Measurements from ENCODE around the gene CEMIP. TPM values are rescaled to one million over a fixed set of nuclear protein-coding genes. Genes with fewer than 3 reads are reported as not detected.

CEMIP gene
- total RNA-seq, 1 donor from 2014 or later, result not detected

DNA sequence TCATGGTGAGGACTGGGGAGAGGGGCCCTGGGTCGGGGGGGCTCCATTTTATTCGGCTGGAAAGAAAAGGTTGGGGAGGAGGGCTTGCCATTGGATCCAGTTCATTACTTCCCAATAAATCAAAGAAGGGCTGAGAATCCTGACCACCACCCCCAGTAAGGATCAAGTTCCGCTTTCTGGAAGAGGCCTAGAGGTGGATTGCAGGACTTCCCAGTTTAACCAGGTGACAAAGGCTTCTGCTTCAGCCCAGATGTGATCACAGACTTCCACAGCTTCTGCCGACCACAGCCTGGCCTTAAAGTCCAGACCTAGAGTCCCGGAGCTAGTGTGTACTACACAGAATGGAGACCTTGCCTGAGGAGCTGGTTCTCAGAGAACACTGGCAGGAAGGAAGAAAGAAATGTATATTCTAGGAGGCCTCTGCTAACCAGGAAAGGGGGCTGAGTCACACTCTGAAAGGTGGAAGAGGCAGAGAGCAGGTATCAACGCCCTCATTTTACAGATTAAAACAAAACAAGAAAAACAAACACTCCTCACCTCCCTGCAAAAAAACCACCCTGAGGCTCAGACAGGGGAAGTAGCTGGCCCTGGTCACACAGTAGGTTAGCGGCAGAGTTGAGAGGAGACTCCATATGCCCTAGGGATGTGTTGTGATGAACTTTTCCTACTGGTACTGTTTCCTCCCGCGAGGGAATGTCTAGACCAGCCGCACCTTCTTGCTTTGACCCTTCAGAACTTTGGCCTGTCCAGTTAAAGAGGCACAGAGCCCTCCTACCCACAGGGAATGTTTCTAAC lies 1.1 kb upstream of the CEMIP start:
- Histone ChIP-seq H3K9ac (no peak overlapping the region), H3K4me3 (no peak overlapping the region), H3K4me2 (no peak overlapping the region), H3K36me3 (no peaks in the 10 kb centered on the region), H3K27ac (no peak overlapping the region), H3F3A (ENCODE audit: low read depth) (peaks cover 6% of the 10 kb centered on the region), H2AFZ (replicated peaks) (no peak overlapping the region), H3K4me1 (peaks cover 9% of the 10 kb centered on the region), H3K27me3 (peaks cover 65% of the 10 kb centered on the region), H3K79me2 (ENCODE audit: low read depth) (no peaks in the 10 kb centered on the region), H3K9me3 (ENCODE audit: low read depth) (no peaks in the 10 kb centered on the region), H4K20me1 (ENCODE audit: low read depth) (peaks cover 13% of the 10 kb centered on the region)
- DNase-seq (ENCODE audit: low spot score), result no peak
- H3K9me3 Mint-ChIP-seq, result no peaks in the 10 kb centered on the region
- TF ChIP-seq, protein P1, sequence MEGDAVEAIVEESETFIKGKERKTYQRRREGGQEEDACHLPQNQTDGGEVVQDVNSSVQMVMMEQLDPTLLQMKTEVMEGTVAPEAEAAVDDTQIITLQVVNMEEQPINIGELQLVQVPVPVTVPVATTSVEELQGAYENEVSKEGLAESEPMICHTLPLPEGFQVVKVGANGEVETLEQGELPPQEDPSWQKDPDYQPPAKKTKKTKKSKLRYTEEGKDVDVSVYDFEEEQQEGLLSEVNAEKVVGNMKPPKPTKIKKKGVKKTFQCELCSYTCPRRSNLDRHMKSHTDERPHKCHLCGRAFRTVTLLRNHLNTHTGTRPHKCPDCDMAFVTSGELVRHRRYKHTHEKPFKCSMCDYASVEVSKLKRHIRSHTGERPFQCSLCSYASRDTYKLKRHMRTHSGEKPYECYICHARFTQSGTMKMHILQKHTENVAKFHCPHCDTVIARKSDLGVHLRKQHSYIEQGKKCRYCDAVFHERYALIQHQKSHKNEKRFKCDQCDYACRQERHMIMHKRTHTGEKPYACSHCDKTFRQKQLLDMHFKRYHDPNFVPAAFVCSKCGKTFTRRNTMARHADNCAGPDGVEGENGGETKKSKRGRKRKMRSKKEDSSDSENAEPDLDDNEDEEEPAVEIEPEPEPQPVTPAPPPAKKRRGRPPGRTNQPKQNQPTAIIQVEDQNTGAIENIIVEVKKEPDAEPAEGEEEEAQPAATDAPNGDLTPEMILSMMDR (IDR thresholded peaks at IDR 0.05), result no peak
- TF ChIP-seq EZH2 (IDR thresholded peaks at IDR 0.05) (no peak), EZH2phosphoT487 (IDR thresholded peaks at IDR 0.05) (no peak)
- H3K4me3 Mint-ChIP-seq, result peak overlapping the region; percentile 63
- H3K27ac Mint-ChIP-seq, result no peak overlapping the region
- peaks cover 7% of the 10 kb centered on the region for H3K4me1 Mint-ChIP-seq
- no peaks in the 10 kb centered on the region for H3K36me3 Mint-ChIP-seq
- H3K27me3 Mint-ChIP-seq (ENCODE audit: insufficient read depth, low read depth), result peaks cover 38% of the 10 kb centered on the region

GRCh38 chr15:80778621-80778963 lies 578 bp upstream of the CEMIP start:
- Mint-ChIP-seq H3K27me3 (ENCODE audit: insufficient read depth, low read depth) (peaks cover 37% of the 10 kb centered on the region), H3K27ac (no peak overlapping the region), H3K4me3 (peak overlapping the region; percentile 63), H3K36me3 (no peaks in the 10 kb centered on the region), H3K9me3 (no peaks in the 10 kb centered on the region), H3K4me1 (peaks cover 7% of the 10 kb centered on the region)
- TF ChIP-seq EZH2phosphoT487 (IDR thresholded peaks at IDR 0.05) (no peak), EZH2 (IDR thresholded peaks at IDR 0.05) (no peak)
- TF ChIP-seq, protein P1 (IDR thresholded peaks at IDR 0.05), result no peak
- H2AFZ ChIP-seq (replicated peaks), result no peak overlapping the region
- H4K20me1 ChIP-seq (ENCODE audit: low read depth), result peaks cover 13% of the 10 kb centered on the region
- H3F3A ChIP-seq (ENCODE audit: low read depth), result peaks cover 6% of the 10 kb centered on the region
- peak overlapping the region; percentile 64 for H3K4me3 ChIP-seq
- no peaks in the 10 kb centered on the region for H3K9me3 ChIP-seq (ENCODE audit: low read depth)
- peak overlapping the region; percentile 97 for H3K4me2 ChIP-seq
- H3K9ac ChIP-seq, result no peak overlapping the region
- H3K27ac ChIP-seq, result no peak overlapping the region
- no peaks in the 10 kb centered on the region for H3K79me2 ChIP-seq (ENCODE audit: low read depth)
- peaks cover 68% of the 10 kb centered on the region for H3K27me3 ChIP-seq
- no peaks in the 10 kb centered on the region for H3K36me3 ChIP-seq
- no peak for DNase-seq (ENCODE audit: low spot score)
- H3K4me1 ChIP-seq, result peaks cover 9% of the 10 kb centered on the region

- peaks cover 68% of the 10 kb centered on the region for H3K27me3 ChIP-seq
- no peaks in the 10 kb centered on the region for H3K36me3 Mint-ChIP-seq
- peaks cover 37% of the 10 kb centered on the region for H3K27me3 Mint-ChIP-seq (ENCODE audit: insufficient read depth, low read depth)
- peak; percentile 51 for DNase-seq (ENCODE audit: low spot score)
- TF ChIP-seq EZH2 (IDR thresholded peaks at IDR 0.05) (peak; percentile 82), EZH2phosphoT487 (IDR thresholded peaks at IDR 0.05) (peak; percentile 86)
- TF ChIP-seq, protein P1 (IDR thresholded peaks at IDR 0.05), result no peak
- no peak overlapping the region for H3K27ac ChIP-seq
- H3K4me3 Mint-ChIP-seq, result peak overlapping the region; percentile 87
- no peak overlapping the region for H3K27ac Mint-ChIP-seq
- H4K20me1 ChIP-seq (ENCODE audit: low read depth), result peaks cover 13% of the 10 kb centered on the region
- H3K4me3 ChIP-seq, result peak overlapping the region; percentile 64
- H3K79me2 ChIP-seq (ENCODE audit: low read depth), result no peaks in the 10 kb centered on the region
- peaks cover 6% of the 10 kb centered on the region for H3F3A ChIP-seq (ENCODE audit: low read depth)
- H3K4me1 Mint-ChIP-seq, result peaks cover 7% of the 10 kb centered on the region
- H3K9ac ChIP-seq, result no peak overlapping the region
- H3K9me3 Mint-ChIP-seq, result no peaks in the 10 kb centered on the region
- H3K4me1 ChIP-seq, result peaks cover 9% of the 10 kb centered on the region
- peak overlapping the region; percentile 97 for H3K4me2 ChIP-seq
- no peak overlapping the region for H2AFZ ChIP-seq (replicated peaks)
- H3K36me3 ChIP-seq, result no peaks in the 10 kb centered on the region
- no peaks in the 10 kb centered on the region for H3K9me3 ChIP-seq (ENCODE audit: low read depth)
Observed at GRCh38 chr15:80779658-80780415, 667 bp downstream of the CEMIP start.

All from neural progenitor cell (in vitro differentiated cells).